Endothelial cell of umbilical vein (primary cell): Measurements from ENCODE around the gene ADAMTS17. TPM values are rescaled to one million over a fixed set of nuclear protein-coding genes. Genes with fewer than 3 reads are reported as not detected.

Experiments
- BruUV-seq: library from RNA; stranded (reverse); fragments of 400-500 nt; replicated peaks from 2 replicates; lab custom pipeline; 2021; lab: Mats Ljungman, UMichigan
- CTCF ChIA-PET: fragments of 300-600, 350-600 bp; sonication (Branson Sonifier 250); formaldehyde crosslinking; loops from one replicate; lab custom pipeline; 2021; ENCODE audit warnings: antibody characterized with exemption, inconsistent platforms; lab: Charles Lee
- POLR2A ChIA-PET: fragments of 300-600, 350-600 bp; sonication (Branson Sonifier 250); formaldehyde crosslinking; loops from one replicate; lab custom pipeline; 2021; ENCODE audit warnings: antibody characterized with exemption, inconsistent platforms; lab: Charles Lee
- DNase-seq: peaks from one replicate; pipeline ENCODE4 v3.0.0-alpha.2; 2011; ENCODE audit warnings: low read depth, low spot score
- FAIRE-seq: peaks from 2 replicates; lab custom pipeline; 2011; peaks lifted over from hg19 to GRCh38; lab: Jason Lieb, UNC
- H2AFZ ChIP-seq: 2 replicates; pipeline ENCODE4 v1.6.0; 2012; ENCODE audit warnings: low read depth, low read length, control low read depth, inconsistent platforms
- H3K27ac ChIP-seq: 2 replicates; pipeline ENCODE4 v1.5.1; 2011; ENCODE audit warnings: low read depth, mild to moderate bottlenecking, control low read depth, low read length, moderate library complexity; ENCODE audit not compliant: insufficient read depth
- H3K27me3 ChIP-seq, 2 experiments: 2 replicates each; pipeline versions ENCODE4 v1.6.0 to v1.6.1; 2011; ENCODE audit warnings: low read length in 2 of 2, mixed read lengths in 1 of 2; ENCODE audit not compliant: control insufficient read depth in 2 of 2, insufficient read depth in 2 of 2
- H3K36me3 ChIP-seq, 2 experiments: 2 replicates in 1 of 2; 3 replicates in 1 of 2; pipeline ENCODE4 v1.5.1; 2011; ENCODE audit warnings: low read length in 2 of 2, mild to moderate bottlenecking in 1 of 2, moderate library complexity in 1 of 2; ENCODE audit not compliant: control insufficient read depth in 2 of 2, insufficient read depth in 2 of 2; ENCODE audit errors: extremely low read depth in 1 of 2
- H3K4me1 ChIP-seq: 3 replicates; pipeline ENCODE4 v1.5.1; 2011; ENCODE audit warnings: mild to moderate bottlenecking, low read length; ENCODE audit not compliant: control insufficient read depth, insufficient read depth; ENCODE audit errors: extremely low read depth
- H3K4me2 ChIP-seq: 2 replicates; pipeline ENCODE4 v1.6.1; 2011; ENCODE audit warnings: low read length, control low read depth, mixed read lengths; ENCODE audit not compliant: insufficient read depth
- H3K4me3 ChIP-seq, 3 experiments: fragments of 200-600 bp in 1 of 3; sonication (generic), shearing (Covaris generic) in 1 of 3; replicated peaks in 1 of 3; 2 replicates each; pipeline ENCODE4 v1.5.1; 2011 to 2016; ENCODE audit warnings: control low read depth in 3 of 3, low read length in 3 of 3, mild to moderate bottlenecking in 2 of 3, inconsistent platforms in 1 of 3, low read depth in 1 of 3, moderate library complexity in 1 of 3; ENCODE audit not compliant: insufficient read depth in 1 of 3
- H3K79me2 ChIP-seq: 2 replicates; pipeline ENCODE4 v1.6.0; 2012; ENCODE audit warnings: low read length, inconsistent platforms; ENCODE audit not compliant: control insufficient read depth, insufficient read depth
- H3K9ac ChIP-seq: replicated peaks from 2 replicates; pipeline ENCODE3; 2011; ENCODE audit warnings: low read length, control low read depth; ENCODE audit not compliant: insufficient read depth; ENCODE audit errors: extremely low read depth
- H3K9me1 ChIP-seq: replicated peaks from 3 replicates; pipeline ENCODE4 v1.6.0; 2011; ENCODE audit warnings: mild to moderate bottlenecking, low read length; ENCODE audit not compliant: control insufficient read depth, insufficient read depth; ENCODE audit errors: extremely low read depth
- H3K9me3 ChIP-seq: replicated peaks from 2 replicates; pipeline ENCODE4 v1.5.1; 2012; ENCODE audit warnings: low read length, inconsistent platforms; ENCODE audit not compliant: control insufficient read depth, insufficient read depth
- H4K20me1 ChIP-seq: replicated peaks from 2 replicates; pipeline ENCODE3; 2011; ENCODE audit warnings: mild to moderate bottlenecking, low read length; ENCODE audit not compliant: control insufficient read depth, insufficient read depth; ENCODE audit errors: extremely low read depth
- EZH2 ChIP-seq: IDR thresholded peaks from 2 replicates; pipeline ENCODE4 v1.6.1; 2012; ENCODE audit warnings: borderline replicate concordance, low read depth, mild to moderate bottlenecking, moderate library complexity, low read length, inconsistent platforms; ENCODE audit not compliant: severe bottlenecking
- FOS ChIP-seq: IDR thresholded peaks from 2 replicates; pipeline ENCODE4 v1.6.1; 2011; ENCODE audit warnings: mild to moderate bottlenecking, low read length, moderate library complexity, borderline replicate concordance; ENCODE audit not compliant: insufficient read depth
- GATA2 ChIP-seq: IDR thresholded peaks from 2 replicates; pipeline ENCODE4 v1.7.0; 2011; ENCODE audit warnings: low read depth, mild to moderate bottlenecking, moderate library complexity, mixed read lengths, low read length; ENCODE audit not compliant: insufficient read length, insufficient read depth
- JUN ChIP-seq: IDR thresholded peaks from 2 replicates; pipeline ENCODE4 v1.6.1; 2011; ENCODE audit warnings: borderline replicate concordance, low read depth; ENCODE audit not compliant: insufficient read length, insufficient read depth
- MYC ChIP-seq: IDR thresholded peaks from one replicate; pipeline ENCODE4 v1.6.1; 2011; ENCODE audit warnings: mild to moderate bottlenecking, low read depth, low read length
- POLR2A ChIP-seq: IDR thresholded peaks from 2 replicates; pipeline ENCODE4 v1.6.1; 2012; ENCODE audit warnings: low read depth, mild to moderate bottlenecking, control low read depth, low read length
- POLR2AphosphoS5 ChIP-seq: IDR thresholded peaks from 2 replicates; pipeline ENCODE4 v1.6.1; 2012; ENCODE audit warnings: low read depth, mild to moderate bottlenecking, control low read depth, low read length, moderate library complexity; ENCODE audit not compliant: insufficient read depth
- dilution Hi-C: fragments of 300-500 bp; cut with MboI; formaldehyde crosslinking; loops from one replicate; pipeline ENCODE4 v1.15.0; 2019; ENCODE audit warnings: low sequenced_read_pairs; ENCODE audit not compliant: extremely low pct_ligation_motif_present
- intact Hi-C: fragments of 100-400 bp; cut with micrococcal nuclease; formaldehyde crosslinking; loops from one replicate; pipeline ENCODE4 v1.10.0; 2022
- polyA plus RNA-seq, 4 experiments: library from polyadenylated mRNA; depleted of rRNA in 3 of 4; stranded (reverse) in 3 of 4; unstranded in 1 of 4; fragments of >200 nt; gene quantifications; 2 replicates each; pipeline versions ENCODE4 v1.2.1 to v1.2.3, GENCODE V29; 2011 to 2012; ENCODE audit warnings: missing spikeins in 1 of 4
- total RNA-seq: library from RNA; stranded (reverse); gene quantifications from 2 replicates; pipeline ENCODE4 v1.2.3, GENCODE V29; 2021
- TF ChIP-seq, protein P1 (sequence below): IDR thresholded peaks from 2 replicates; pipeline ENCODE4 v1.6.1; 2011; ENCODE audit not compliant: insufficient read depth, insufficient read length
- TF ChIP-seq, protein P2 (sequence below), 2 donors: IDR thresholded peaks; 1 replicate in 1 of 2; 2 replicates in 1 of 2; pipeline ENCODE4 v1.5.1; 2011; ENCODE audit warnings: low read length in 2 of 2, mild to moderate bottlenecking in 2 of 2, moderate library complexity in 2 of 2, control low read depth in 1 of 2, inconsistent platforms in 1 of 2, low read depth in 1 of 2; ENCODE audit not compliant: insufficient read depth in 1 of 2; ENCODE audit errors: extremely low read depth in 1 of 2

Gene ADAMTS17
- total and polyA plus RNA-seq, 2 donors (not counting 3 experiments of a cell fraction or from before 2014, with no cell fraction given): 0.12 TPM; not detected in 1

DNA sequence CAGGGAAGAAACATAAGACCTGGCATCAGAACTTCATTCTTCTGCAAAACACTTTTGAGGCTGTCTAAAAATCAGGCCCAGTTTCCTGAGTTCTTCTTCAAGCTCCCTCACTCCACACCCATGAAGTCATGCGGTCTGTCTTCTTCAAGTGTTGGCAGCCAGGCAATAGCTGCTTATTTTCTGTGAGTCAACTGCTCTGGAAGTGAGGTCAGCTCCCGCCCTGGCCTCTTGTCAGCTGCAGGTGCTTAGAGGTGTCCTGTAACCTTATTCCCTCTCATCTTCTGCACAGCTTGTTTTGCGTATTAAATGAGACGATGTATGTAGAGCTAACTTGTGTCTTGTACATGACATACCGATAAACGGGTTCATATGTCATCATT, 226.1 kb downstream of the ADAMTS17 start:
- Histone ChIP-seq H3K4me1 (peaks cover 27% of the 10 kb centered on the region), H3K9ac (no peak overlapping the region), H3K9me3 (no peaks in the 10 kb centered on the region), H2AFZ (no peak overlapping the region), H4K20me1 (no peaks in the 10 kb centered on the region), H3K9me1 (no peaks in the 10 kb centered on the region), H3K27ac (no peak overlapping the region), H3K4me2 (no peak overlapping the region), H3K27me3 (no peaks in the 10 kb centered on the region), H3K36me3 (no peaks in the 10 kb centered on the region), H3K79me2 (no peaks in the 10 kb centered on the region), H3K4me3 (no peak overlapping the region)
- ChIA-PET CTCF (interaction anchor here (0.6 kb wide), 1 partner anchor 16 kb away, joined by 4 read pairs; no protein-coding TSS in a partner anchor), POLR2A (no interaction called here)
- DNase-seq (no peak), FAIRE-seq (no peak)
- no TSS peak for BruUV-seq
- intact Hi-C loops (no loop called here), dilution Hi-C loops (no loop called here)
- TF ChIP-seq FOS: no peak
- TF ChIP-seq GATA2: no peak
- TF ChIP-seq, protein P1, sequence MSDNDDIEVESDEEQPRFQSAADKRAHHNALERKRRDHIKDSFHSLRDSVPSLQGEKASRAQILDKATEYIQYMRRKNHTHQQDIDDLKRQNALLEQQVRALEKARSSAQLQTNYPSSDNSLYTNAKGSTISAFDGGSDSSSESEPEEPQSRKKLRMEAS: no peak
- no peak for TF ChIP-seq POLR2AphosphoS5
- no peak for TF ChIP-seq MYC
- no peak for TF ChIP-seq EZH2
- TF ChIP-seq POLR2A: no peak
- TF ChIP-seq, protein P2, sequence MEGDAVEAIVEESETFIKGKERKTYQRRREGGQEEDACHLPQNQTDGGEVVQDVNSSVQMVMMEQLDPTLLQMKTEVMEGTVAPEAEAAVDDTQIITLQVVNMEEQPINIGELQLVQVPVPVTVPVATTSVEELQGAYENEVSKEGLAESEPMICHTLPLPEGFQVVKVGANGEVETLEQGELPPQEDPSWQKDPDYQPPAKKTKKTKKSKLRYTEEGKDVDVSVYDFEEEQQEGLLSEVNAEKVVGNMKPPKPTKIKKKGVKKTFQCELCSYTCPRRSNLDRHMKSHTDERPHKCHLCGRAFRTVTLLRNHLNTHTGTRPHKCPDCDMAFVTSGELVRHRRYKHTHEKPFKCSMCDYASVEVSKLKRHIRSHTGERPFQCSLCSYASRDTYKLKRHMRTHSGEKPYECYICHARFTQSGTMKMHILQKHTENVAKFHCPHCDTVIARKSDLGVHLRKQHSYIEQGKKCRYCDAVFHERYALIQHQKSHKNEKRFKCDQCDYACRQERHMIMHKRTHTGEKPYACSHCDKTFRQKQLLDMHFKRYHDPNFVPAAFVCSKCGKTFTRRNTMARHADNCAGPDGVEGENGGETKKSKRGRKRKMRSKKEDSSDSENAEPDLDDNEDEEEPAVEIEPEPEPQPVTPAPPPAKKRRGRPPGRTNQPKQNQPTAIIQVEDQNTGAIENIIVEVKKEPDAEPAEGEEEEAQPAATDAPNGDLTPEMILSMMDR (IDR thresholded peaks at IDR 0.05; ENCODE audit: extremely low read depth in 1 of 2, insufficient read depth in 1 of 2, low read depth in 1 of 2, low read length in 2 of 2): no peak
- TF ChIP-seq JUN: no peak
